HCT116 (cell line): Measurements from ENCODE around the gene CELF4. TPM values are rescaled to one million over a fixed set of nuclear protein-coding genes. Genes with fewer than 3 reads are reported as not detected.

ENCODE experiments used
- ATAC-seq: fragments of 200-7000 bp; cut with Tn5 transposase; 2 replicates; pipeline ENCODE4 v1.9.1; 2020; ENCODE audit warnings: mild to moderate bottlenecking, moderate library complexity
- BruUV-seq: library from RNA; stranded (reverse); fragments of 400-500 nt; replicated peaks from 2 replicates; lab custom pipeline; 2021; lab: Mats Ljungman, UMichigan
- CTCF ChIA-PET: fragments of 300-600 bp; sonication (Branson Sonifier 250); formaldehyde crosslinking; loops from one replicate; lab custom pipeline; 2021; ENCODE audit warnings: antibody characterized with exemption; lab: Charles Lee
- POLR2A ChIA-PET: fragments of 300-600, 350-600 bp; sonication (Branson Sonifier 250); formaldehyde crosslinking; loops from one replicate; lab custom pipeline; 2021; ENCODE audit warnings: antibody characterized with exemption; lab: Charles Lee
- RAD21 ChIA-PET, 2 experiments: fragments of 300-600 bp; sonication (Branson Sonifier 250); formaldehyde crosslinking; loops; one replicate each; lab custom pipeline; 2023; ENCODE audit warnings: low total read pairs in 2 of 2; ENCODE audit not compliant: uncharacterized antibody in 2 of 2, unreplicated experiment in 2 of 2, low non-redundant PET in 1 of 2; lab: Charles Lee
- DNase-seq: peaks from one replicate; pipeline ENCODE4 v3.0.0-alpha.2; 2010; ENCODE audit warnings: low read depth, low spot score
- H2AFZ ChIP-seq: fragments of 200-600 bp; shearing (Covaris generic), sonication (generic); 2 replicates; pipeline ENCODE4 v1.6.1; 2017; ENCODE audit warnings: low read depth, mixed run types, mixed read lengths, antibody characterized with exemption, low read length; ENCODE audit not compliant: poor library complexity, severe bottlenecking
- H3K27ac ChIP-seq: 2 replicates; pipeline ENCODE4 v1.5.1; 2012; ENCODE audit warnings: low read depth, low read length
- H3K27me3 ChIP-seq: fragments of 200-600 bp; sonication (generic); 2 replicates; pipeline ENCODE4 v1.6.1; 2016; ENCODE audit warnings: mixed run types, low read length, mixed read lengths; ENCODE audit not compliant: insufficient read depth
- H3K36me3 ChIP-seq, 2 experiments: fragments of 200-500 bp in 1 of 2; fragments of 200-600 bp in 1 of 2; sonication (Bioruptor generic) in 1 of 2; sonication (generic) in 1 of 2; 2 replicates each; pipeline versions ENCODE4 v1.5.1 to v1.6.1; 2014 to 2016; ENCODE audit warnings: low read length in 2 of 2, inconsistent platforms in 1 of 2, mixed read lengths in 1 of 2, mixed run types in 1 of 2; ENCODE audit not compliant: insufficient read depth in 2 of 2, control insufficient read depth in 1 of 2
- H3K4me1 ChIP-seq, 2 experiments: fragments of 200-600 bp in 1 of 2; sonication (generic) in 1 of 2; 2 replicates each; pipeline versions ENCODE4 v1.5.1 to v1.6.1; 2012 to 2017; ENCODE audit warnings: low read length in 2 of 2, inconsistent platforms in 1 of 2, mild to moderate bottlenecking in 1 of 2, mixed read lengths in 1 of 2, mixed run types in 1 of 2, moderate library complexity in 1 of 2; ENCODE audit not compliant: insufficient read depth in 2 of 2, control insufficient read depth in 1 of 2
- H3K4me2 ChIP-seq: fragments of 200-600 bp; sonication (generic); 2 replicates; pipeline ENCODE4 v1.6.1; 2017; ENCODE audit warnings: mixed run types, low read length, mixed read lengths
- H3K4me3 ChIP-seq, 2 experiments: fragments of 200-600 bp in 1 of 2; sonication (generic) in 1 of 2; replicated peaks in 1 of 2; 2 replicates each; pipeline ENCODE4 v1.5.1; 2011 to 2016; ENCODE audit warnings: low read length in 2 of 2, control low read depth in 1 of 2, low read depth in 1 of 2, mild to moderate bottlenecking in 1 of 2, mixed read lengths in 1 of 2, mixed run types in 1 of 2
- H3K79me2 ChIP-seq: fragments of 200-600 bp; sonication (generic); 2 replicates; pipeline ENCODE4 v1.6.1; 2017; ENCODE audit warnings: mild to moderate bottlenecking, mixed run types, low read length, moderate library complexity, mixed read lengths; ENCODE audit not compliant: insufficient read depth
- H3K9ac ChIP-seq: fragments of 200-600 bp; sonication (generic); 2 replicates; pipeline ENCODE4 v1.6.1; 2016; ENCODE audit warnings: low read length, mixed read lengths
- H3K9me2 ChIP-seq: fragments of 200-600 bp; sonication (generic), shearing (Covaris generic); 2 replicates; pipeline ENCODE4 v1.6.1; 2017; ENCODE audit warnings: mixed run types, mild to moderate bottlenecking, moderate library complexity; ENCODE audit not compliant: insufficient read depth
- H3K9me3 ChIP-seq, 2 experiments: fragments of 200-500 bp in 1 of 2; fragments of 200-600 bp in 1 of 2; sonication (Bioruptor generic) in 1 of 2; sonication (generic) in 1 of 2; 2 replicates each; pipeline ENCODE4 v1.6.1; 2014 to 2017; ENCODE audit warnings: low read length in 2 of 2, mixed read lengths in 2 of 2, inconsistent platforms in 1 of 2, low read depth in 1 of 2, mild to moderate bottlenecking in 1 of 2, mixed run types in 1 of 2, moderate library complexity in 1 of 2; ENCODE audit not compliant: control insufficient read depth in 1 of 2, insufficient read depth in 1 of 2
- H4K20me1 ChIP-seq: fragments of 200-600 bp; sonication (generic), shearing (Covaris generic); 2 replicates; pipeline ENCODE4 v1.6.1; 2017; ENCODE audit warnings: mixed run types, mild to moderate bottlenecking, moderate library complexity; ENCODE audit not compliant: insufficient read depth
- ATF3 ChIP-seq: IDR thresholded peaks from 2 replicates; pipeline ENCODE4 v1.6.1; 2012
- CBX3 ChIP-seq: IDR thresholded peaks from 2 replicates; pipeline ENCODE4 v1.6.1; 2012; ENCODE audit warnings: low read depth
- CEBPB ChIP-seq: IDR thresholded peaks from 2 replicates; pipeline ENCODE4 v1.6.1; 2012; ENCODE audit warnings: low read depth
- EZH2phosphoT487 ChIP-seq: fragments of 200-600 bp; IDR thresholded peaks from 2 replicates; pipeline ENCODE4 v1.6.1; 2018; ENCODE audit warnings: antibody characterized with exemption, borderline replicate concordance
- FOSL1 ChIP-seq: IDR thresholded peaks from 2 replicates; pipeline ENCODE4 v1.6.1; 2012; ENCODE audit warnings: low read depth
- POLR2AphosphoS5 ChIP-seq: IDR thresholded peaks from 2 replicates; pipeline ENCODE4 v1.6.1; 2011; ENCODE audit warnings: mild to moderate bottlenecking, low read depth, low read length, moderate library complexity
- RAD21 ChIP-seq: IDR thresholded peaks from 2 replicates; pipeline ENCODE4 v1.6.1; 2012; ENCODE audit warnings: low read depth, mild to moderate bottlenecking
- SIN3A ChIP-seq: IDR thresholded peaks from 2 replicates; pipeline ENCODE4 v1.6.1; 2012; ENCODE audit warnings: low read depth
- SP1 ChIP-seq: IDR thresholded peaks from 2 replicates; pipeline ENCODE4 v1.6.1; 2012; ENCODE audit warnings: low read depth
- YY1 ChIP-seq: IDR thresholded peaks from 2 replicates; pipeline ENCODE4 v1.6.1; 2011; ENCODE audit warnings: low read length, low read depth, moderate library complexity, mild to moderate bottlenecking; ENCODE audit not compliant: insufficient replicate concordance; ENCODE audit errors: extremely low read depth
- ZNF274 ChIP-seq: fragments of 200-500 bp; sonication (Bioruptor generic); IDR thresholded peaks from 2 replicates; pipeline ENCODE4 v1.6.1; 2014; ENCODE audit warnings: mild to moderate bottlenecking, low read depth, low read length, inconsistent platforms
- intact Hi-C: fragments of 100-400 bp; cut with micrococcal nuclease; formaldehyde crosslinking; loops from 2 replicates; pipeline ENCODE4 v1.10.0; 2022
- total RNA-seq: library from RNA; stranded (reverse); gene quantifications from one replicate; pipeline ENCODE4 v1.2.1, GENCODE V29; 2021; ENCODE audit not compliant: unreplicated experiment
- TF ChIP-seq, protein P1 (sequence below): IDR thresholded peaks from 2 replicates; pipeline ENCODE4 v1.6.1; 2012; ENCODE audit warnings: low read depth
- TF ChIP-seq, protein P2 (sequence below), 3 experiments: fragments of 200-600 bp in 1 of 3; sonication (generic) in 1 of 3; IDR thresholded peaks in 2 of 3; conservative IDR thresholded peaks in 1 of 3; 2 replicates each; pipeline ENCODE4 v1.5.1; 2012 to 2017; ENCODE audit warnings: low read depth in 2 of 3, low read length in 2 of 3, antibody characterized with exemption in 1 of 3, borderline replicate concordance in 1 of 3, control low read depth in 1 of 3, mild to moderate bottlenecking in 1 of 3, mixed read lengths in 1 of 3, mixed run types in 1 of 3, moderate library complexity in 1 of 3; ENCODE audit not compliant: insufficient read depth in 1 of 3

Gene CELF4
- total RNA-seq, 1 experiment from 2014 or later = not detected

- Histone ChIP-seq H3K9ac (no peak overlapping the region), H3K27me3 (no peaks in the 10 kb centered on the region), H3K4me2 (no peak overlapping the region), H3K27ac (no peak overlapping the region), H3K36me3 (no peaks in the 10 kb centered on the region), H3K4me3 (no peak overlapping the region), H3K9me3 (no peaks in the 10 kb centered on the region), H3K9me2 (no peaks in the 10 kb centered on the region), H3K79me2 (no peaks in the 10 kb centered on the region), H2AFZ (no peak overlapping the region), H4K20me1 (no peaks in the 10 kb centered on the region), H3K4me1 (no peaks in the 10 kb centered on the region; a peak in 1 of 4 replicates)
- TF ChIP-seq CBX3 (no peak), RAD21 (no peak), SIN3A (no peak), ZNF274 (no peak), YY1 (no peak), SP1 (no peak), CEBPB (no peak), ATF3 (no peak), POLR2AphosphoS5 (no peak), FOSL1 (no peak), EZH2phosphoT487 (no peak)
- TF ChIP-seq, protein P1, sequence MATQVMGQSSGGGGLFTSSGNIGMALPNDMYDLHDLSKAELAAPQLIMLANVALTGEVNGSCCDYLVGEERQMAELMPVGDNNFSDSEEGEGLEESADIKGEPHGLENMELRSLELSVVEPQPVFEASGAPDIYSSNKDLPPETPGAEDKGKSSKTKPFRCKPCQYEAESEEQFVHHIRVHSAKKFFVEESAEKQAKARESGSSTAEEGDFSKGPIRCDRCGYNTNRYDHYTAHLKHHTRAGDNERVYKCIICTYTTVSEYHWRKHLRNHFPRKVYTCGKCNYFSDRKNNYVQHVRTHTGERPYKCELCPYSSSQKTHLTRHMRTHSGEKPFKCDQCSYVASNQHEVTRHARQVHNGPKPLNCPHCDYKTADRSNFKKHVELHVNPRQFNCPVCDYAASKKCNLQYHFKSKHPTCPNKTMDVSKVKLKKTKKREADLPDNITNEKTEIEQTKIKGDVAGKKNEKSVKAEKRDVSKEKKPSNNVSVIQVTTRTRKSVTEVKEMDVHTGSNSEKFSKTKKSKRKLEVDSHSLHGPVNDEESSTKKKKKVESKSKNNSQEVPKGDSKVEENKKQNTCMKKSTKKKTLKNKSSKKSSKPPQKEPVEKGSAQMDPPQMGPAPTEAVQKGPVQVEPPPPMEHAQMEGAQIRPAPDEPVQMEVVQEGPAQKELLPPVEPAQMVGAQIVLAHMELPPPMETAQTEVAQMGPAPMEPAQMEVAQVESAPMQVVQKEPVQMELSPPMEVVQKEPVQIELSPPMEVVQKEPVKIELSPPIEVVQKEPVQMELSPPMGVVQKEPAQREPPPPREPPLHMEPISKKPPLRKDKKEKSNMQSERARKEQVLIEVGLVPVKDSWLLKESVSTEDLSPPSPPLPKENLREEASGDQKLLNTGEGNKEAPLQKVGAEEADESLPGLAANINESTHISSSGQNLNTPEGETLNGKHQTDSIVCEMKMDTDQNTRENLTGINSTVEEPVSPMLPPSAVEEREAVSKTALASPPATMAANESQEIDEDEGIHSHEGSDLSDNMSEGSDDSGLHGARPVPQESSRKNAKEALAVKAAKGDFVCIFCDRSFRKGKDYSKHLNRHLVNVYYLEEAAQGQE = no peak
- TF ChIP-seq, protein P2, sequence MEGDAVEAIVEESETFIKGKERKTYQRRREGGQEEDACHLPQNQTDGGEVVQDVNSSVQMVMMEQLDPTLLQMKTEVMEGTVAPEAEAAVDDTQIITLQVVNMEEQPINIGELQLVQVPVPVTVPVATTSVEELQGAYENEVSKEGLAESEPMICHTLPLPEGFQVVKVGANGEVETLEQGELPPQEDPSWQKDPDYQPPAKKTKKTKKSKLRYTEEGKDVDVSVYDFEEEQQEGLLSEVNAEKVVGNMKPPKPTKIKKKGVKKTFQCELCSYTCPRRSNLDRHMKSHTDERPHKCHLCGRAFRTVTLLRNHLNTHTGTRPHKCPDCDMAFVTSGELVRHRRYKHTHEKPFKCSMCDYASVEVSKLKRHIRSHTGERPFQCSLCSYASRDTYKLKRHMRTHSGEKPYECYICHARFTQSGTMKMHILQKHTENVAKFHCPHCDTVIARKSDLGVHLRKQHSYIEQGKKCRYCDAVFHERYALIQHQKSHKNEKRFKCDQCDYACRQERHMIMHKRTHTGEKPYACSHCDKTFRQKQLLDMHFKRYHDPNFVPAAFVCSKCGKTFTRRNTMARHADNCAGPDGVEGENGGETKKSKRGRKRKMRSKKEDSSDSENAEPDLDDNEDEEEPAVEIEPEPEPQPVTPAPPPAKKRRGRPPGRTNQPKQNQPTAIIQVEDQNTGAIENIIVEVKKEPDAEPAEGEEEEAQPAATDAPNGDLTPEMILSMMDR (IDR thresholded peaks at IDR 0.05 in 2 of 3, conservative IDR thresholded peaks at IDR 0.05 in 1 of 3; ENCODE audit: borderline replicate concordance in 1 of 3, insufficient read depth in 1 of 3, low read depth in 2 of 3, low read length in 2 of 3) = no peak
- ChIA-PET RAD21 (no interaction called here), CTCF (no interaction called here), POLR2A (no interaction called here)
- no peak for ATAC-seq
- intact Hi-C loops = no loop called here
- no peak for DNase-seq
- no TSS peak for BruUV-seq
These were observed 316.3 kb downstream of the CELF4 start for GRCh38 chr18:37249171-37249886.
